Stimulated activated CD4-positive, alpha-beta T cell treated with anti-CD3 and anti-CD28 coated beads, Interleukin-2, amount 100 ng/mL, for 48 hours (primary cell): ENCODE data around the gene XRRA1.
"Not testable (repeated sequence)": the region's sequence is repeated elsewhere in the genome, so short reads cannot be mapped to it uniquely, and the experiment has no call there.

Source experiments
- DNase-seq, 2 donors: peaks; one replicate each; pipeline ENCODE4 v3.0.0-alpha.2; 2020

Gene XRRA1

DNA sequence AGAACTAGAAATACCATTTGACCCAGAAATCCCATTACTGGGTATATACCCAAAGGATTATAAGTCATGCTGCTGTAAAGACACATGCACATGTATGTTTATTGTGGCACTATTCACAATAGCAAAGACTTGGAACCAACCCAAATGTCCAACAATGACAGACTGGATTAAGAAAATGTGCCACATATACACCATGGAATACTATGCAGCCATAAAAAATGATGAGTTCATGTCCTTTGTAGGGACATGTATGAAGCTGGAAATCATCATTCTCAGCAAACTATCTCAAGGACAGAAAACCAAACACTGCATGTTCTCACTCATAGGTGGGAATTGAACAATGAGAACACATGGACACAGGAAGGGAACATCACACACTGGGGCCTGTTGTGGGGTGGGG is 55.9 kb downstream of the XRRA1 start:
- not testable (repeated sequence) for DNase-seq

DNA sequence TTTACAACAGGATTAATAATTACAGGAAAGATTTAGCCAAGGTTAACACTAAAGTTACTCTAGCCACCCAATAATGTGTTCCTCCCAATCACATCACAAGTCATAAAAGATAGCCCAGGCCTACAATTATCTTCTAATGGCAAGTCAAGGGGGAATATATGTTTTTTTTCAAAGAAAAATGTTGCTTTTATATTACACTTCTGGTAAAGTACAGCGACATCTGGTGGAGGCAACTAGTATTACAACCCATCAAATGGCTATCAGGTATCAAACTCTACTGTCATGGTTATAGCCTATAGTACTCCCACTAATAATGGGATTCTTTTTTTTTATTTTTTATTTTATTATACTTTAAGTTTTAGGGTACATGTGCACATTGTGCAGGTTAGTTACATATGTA is 71.8 kb downstream of the XRRA1 start:
- peak in 1 of 2 donors; percentile 12 for DNase-seq

DNA sequence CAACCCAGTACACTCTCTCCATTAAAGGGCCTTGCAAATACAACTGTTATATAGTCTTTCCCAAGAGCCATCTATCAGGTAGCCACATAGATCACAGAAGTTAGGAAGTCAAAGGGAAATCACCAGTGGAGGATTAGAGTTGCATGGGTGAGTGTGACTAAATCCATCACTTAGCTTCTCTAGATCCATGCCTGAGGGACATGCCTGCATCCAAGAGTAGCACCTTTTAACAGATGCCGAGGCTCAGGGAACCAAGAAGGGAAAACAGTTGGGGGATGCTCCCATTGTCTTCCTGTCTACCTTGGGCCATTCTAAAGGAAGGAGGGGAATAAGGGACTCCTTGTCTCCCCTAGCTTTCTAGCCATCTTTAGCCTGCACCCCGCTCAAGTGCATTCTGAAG is 77.9 kb downstream of the XRRA1 start:
- no peak for DNase-seq

DNA sequence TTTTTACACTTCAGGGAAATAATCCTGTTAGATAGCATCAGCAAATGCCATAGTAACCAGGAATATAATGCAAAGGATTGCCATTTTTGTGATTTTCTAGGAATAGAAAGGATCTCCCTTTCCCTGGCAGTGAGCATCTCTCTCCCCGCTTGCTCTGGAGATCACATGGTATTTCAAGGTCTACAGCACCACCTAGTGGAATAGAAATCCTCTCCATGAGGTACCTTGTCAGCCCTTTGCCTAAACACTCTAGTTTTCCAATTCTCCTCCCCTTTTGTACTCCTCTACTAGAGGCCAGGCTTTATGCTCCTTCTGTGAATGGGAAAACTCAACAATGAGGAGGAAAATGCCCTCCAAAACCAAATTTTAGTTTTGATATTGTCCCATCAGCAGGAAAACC is 78.4 kb downstream of the XRRA1 start:
- no peak for DNase-seq

DNA sequence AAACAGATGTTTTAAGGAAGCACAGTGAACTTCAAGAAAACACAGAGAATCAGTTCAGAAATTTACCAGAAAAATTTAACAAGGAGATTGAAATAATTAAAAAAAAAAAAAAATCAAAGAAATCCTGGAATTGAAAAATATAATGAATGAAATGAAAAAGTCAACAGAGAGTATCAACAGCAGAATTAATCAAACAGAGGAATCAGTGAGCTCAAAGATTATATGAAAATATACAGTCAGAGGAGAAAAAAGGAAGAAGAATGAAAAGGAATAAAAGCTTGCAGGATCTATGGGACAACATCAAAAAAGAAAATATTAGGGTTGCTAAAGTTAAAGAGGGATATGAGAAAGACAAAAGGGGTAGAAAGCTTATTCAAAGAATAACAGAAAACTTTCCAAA is 82.3 kb downstream of the XRRA1 start:
- DNase-seq: no peak

DNA sequence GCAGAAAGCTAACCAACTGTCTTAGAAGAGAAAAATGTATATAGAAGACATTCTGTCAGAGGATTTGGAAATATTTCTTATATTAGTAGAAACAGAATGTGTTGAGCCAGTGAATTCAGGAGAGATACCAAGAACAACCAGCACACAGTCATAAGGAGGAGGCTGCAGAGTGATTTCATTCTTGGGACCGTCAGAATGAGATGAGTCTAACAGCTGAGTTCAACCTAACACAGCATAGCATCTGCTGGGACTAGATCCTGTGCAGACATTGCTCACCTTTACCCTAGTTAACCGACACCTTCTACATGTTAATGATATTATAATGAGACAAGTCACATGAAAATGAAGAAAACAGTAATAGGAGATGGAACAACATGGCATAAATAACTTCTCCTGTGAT is 85.5 kb downstream of the XRRA1 start:
- no peak for DNase-seq

DNA sequence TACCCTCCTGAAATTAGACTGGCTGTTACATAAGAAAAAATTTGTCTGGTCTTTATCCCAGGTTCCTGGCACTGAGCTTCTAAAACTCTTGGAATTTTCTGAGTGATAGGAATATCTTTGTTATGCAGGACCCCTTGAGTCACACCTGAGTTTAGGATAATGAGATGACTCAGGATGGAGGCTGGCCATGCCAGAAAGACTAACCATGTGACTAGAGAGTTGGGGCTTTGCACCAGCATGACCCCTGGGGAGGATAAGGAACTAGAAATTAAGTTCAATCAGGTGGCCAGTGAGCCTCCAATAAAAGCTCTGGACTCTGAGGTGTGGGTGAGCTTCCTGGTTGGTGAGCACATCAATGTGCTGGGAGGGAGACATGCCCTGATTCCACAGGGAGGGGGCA is 88.1 kb downstream of the XRRA1 start:
- no peak for DNase-seq

DNA sequence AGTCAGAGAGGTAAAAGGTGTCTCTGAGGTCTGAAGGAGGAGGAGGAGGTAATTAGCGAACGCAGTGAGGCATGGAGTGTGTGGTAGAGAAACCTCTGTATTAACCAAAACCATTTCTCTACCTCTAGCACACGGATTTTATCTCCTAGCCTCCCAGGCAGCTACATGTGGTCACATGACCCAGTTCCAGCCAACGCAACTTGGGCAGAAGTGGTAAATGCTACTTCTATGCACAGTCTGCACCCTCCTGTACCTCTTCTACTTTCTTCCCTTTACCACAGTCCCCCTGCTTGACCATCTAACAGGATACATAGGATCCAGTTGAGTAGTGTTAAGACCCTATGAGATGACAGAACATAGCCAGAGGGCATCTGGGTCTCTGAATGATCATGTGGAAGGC is 95.7 kb downstream of the XRRA1 start:
- no peak for DNase-seq

DNA sequence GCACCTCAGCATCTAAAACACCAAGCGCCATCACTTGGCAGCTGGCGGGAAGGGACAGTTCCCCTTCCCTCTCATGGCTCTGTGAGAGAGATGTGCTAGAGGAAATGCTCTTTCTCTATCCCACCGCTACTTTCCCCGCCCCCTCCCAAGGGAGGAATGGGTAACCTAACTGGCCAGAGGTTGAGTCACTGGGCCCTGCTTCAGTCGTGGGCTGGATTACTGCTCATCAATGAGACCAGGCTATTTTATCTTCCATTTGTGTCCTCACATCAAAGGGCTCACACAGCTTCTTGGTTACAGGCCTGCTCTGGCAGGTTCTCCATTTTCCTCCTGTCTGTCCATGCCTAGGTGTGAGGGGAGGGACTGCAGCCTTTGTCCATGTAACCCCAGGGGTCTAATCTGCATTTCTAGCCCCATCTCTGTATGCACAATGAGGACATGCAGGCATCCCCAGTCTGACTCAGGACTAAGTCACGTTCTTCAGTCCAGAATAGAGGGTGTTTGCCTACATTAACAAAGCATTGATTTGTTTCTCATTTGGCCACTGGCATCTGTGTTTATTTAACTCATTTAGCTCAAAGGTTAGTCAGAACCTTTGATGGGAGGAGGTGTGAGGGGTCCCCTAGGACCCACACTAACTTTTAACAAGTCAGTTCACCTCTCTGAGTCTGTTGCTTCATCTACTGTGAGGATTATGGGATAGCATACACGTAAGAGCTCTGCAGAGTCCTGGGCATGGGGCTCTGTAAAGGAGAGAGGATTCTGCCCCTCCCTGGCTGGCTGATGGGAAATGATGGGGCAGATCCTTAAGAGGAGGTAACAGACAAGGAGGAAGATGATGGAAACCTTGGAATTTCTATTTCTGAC is 99.1 kb downstream of the XRRA1 start:
- no peak for DNase-seq

DNA sequence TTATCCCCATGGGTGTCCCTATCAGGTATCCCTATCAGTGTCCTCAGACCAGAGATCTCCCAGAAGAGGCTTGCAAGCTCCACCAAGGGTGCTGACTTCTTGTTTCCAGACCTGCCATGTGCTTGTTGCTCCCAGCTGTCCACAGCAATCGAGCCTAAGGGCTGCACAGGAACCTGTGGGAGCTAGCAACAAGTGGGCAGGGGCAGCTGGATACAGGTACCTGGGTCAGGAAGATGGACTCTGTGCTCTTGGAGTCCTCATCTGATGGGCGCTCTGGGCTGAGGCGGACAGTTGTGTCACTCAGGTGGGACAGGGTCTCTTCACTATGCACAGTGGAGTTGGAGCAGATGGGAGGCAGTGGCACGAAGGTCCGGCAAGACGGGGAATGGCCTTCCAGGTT is 101.0 kb downstream of the XRRA1 start:
- no peak for DNase-seq

DNA sequence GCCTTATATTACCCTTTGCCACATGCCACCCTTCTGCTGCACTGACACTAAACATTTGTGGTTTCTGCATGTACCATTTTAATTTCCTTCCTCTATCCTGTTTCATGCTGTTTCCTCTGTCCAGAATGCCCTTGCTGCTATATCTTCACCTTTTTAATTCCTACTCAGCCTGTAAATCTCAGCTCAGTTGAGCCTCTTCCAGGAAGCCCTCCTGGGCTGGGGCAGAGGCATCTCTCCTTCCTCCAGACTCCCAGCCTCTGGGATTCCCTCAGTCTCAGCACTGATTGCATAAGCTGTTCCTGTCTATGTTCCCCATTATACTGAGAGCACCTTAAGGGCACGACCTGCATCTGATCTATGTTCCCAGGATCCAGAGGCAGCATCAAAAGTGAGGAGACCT is 101.5 kb downstream of the XRRA1 start:
- no peak for DNase-seq

DNA sequence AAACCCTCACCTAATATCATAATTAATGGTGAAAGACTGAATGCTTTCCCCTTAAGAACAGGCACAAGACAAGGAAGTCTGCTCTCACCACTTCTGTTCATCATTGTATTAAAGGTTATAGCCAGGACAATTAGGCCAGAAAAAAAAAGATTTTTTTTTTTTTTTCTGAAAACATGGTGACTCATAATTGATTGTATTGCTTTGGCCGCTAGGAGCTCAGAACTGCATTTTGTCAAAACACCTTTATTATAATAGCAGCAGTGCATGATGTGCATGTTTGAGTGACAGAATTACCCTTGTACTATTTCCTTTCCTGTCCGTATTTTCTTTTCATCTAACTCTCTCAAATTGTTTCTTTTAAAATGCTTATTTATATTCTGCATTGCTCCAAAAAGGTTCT is 102.1 kb downstream of the XRRA1 start:
- DNase-seq: no peak

DNA sequence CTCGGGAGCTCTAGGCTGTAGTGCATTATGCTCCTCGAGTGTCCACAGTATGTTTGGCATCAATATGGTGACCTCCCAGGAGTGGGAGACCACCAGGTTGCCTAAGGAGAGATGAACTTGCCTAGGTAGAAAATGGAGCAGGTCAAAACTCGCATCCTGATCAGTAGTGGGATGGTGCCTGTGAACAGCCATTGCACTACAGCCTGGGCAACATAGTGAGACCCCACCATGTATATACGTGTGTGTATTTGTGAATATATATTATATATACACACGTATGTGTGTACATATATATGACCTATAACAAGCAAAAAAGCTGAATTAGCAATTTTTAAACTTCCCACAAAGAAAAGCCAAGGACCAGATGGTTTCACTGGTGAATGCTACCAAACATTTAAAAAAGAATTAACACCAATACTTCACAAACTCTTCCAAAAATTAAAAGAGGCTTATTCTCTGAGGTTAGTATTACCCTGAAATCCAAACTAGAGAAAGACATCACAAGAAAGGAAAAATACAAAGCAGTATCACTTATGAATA is 102.8 kb downstream of the XRRA1 start:
- DNase-seq: no peak

DNA sequence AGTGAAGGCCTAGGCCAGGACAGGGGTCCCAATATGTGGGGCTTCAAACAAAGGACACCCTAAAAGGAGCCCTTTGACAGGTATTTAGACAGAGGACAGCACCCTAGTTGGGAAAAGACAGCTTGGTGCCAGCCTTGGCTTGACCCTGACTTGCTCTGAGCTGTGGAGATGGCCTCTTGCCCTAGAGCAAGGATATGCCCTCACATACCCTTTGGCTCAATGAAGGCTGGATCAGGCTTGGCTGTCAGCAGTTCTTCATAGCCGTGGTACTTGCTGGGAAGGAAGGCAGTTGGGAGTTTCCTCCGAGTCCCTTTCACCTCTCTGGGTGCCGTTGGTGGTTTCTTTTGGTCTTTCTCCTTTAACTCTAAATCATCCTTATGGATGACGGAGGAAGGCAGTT is 104.0 kb downstream of the XRRA1 start:
- no peak for DNase-seq

DNA sequence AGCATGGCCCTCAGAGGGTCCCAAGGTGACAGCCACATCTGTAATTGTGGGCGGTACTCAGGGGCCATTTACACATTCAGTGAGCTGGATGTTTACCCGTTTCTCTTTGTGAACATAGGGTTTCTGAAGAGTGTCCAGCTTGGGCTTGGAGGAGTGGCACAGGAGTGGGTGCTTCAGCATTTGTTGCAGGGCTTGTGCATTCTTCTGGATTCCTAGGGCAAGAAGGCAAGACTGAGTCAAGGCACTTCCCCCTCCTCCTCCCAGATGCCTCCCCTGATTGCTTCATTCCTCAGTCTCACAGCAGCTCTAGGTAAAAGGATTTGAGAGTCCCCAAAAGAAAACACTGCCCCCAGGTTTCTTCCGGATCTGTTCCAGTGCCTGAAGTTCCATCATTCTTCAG is 104.8 kb downstream of the XRRA1 start:
- DNase-seq: no peak

DNA sequence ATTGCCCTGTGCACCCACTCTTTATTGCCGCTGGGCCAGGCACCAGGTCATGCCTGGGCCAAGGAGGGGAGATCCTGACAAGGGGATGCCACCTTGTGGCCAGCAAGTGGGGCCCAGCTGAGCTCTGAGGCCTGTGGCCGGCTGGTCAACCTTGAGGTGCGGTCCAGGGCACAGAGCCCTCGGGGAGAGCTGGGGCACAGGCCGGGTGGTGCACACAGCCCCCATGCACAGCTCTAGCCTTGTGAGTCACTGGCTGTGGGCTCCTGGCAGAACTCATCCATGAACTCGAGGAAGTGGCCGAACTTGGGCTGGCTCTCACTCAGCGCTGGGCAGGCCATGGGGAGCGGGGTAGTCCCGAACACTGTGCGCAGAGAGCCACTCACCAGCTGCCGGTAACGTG is 105.9 kb downstream of the XRRA1 start:
- no peak for DNase-seq

DNA sequence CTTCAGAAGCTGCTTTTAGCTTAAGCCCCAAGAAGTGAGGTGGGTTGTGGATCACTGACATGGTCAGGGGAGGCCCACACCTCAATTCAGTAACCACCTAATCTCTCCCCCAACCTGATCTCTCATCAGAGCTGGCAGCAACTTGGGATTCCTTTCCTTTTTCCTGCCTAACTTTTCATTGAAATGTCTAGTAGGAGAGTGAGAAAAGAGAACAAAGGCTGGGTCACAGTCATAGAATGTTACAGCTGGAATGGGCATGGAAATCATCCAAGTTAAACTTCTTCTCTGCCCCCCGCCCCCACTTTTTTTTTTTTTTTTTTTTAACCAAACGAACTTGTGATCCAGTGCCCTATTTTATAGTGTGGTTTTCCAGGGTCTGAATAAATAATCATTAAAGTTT is 108.4 kb downstream of the XRRA1 start:
- DNase-seq: no peak

DNA sequence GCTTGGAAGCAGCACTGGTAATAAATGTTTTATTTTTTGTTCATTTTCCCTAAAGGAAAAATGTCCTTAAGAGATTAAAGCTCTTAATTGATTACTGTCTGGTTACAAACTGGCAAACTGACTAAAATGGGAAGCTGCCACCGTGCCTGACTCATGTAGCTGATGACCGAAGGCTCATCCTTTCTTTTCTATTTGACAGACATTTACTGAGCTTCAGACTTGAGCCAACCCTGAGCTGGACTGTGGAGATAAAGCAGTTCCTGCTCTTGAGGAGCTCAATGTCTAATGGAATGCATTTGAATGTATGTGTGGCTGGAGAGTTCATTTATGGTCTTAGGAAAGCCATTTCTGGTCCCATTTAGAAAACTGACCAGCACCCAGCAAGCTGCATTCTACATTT is 108.9 kb downstream of the XRRA1 start:
- DNase-seq: no peak

DNA sequence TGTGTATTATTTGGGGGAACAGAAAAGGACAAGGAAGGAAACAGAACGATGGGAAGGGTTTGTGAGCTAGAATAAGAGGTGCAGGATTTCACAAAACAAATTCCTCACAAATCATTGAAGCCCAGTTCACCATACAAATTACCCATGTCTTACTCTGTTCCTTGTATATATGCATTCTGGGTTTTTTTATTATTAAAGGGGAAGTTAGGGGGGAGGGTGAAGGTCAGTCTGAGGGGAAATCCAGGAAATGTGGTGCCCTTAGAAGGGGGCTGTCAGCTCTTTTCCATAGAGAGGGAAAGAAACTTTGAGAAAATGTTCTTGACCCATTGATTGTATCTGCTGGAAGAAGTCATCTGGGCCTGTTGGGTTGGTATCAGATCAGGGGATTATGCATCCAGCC is 109.4 kb downstream of the XRRA1 start:
- DNase-seq: no peak

DNA sequence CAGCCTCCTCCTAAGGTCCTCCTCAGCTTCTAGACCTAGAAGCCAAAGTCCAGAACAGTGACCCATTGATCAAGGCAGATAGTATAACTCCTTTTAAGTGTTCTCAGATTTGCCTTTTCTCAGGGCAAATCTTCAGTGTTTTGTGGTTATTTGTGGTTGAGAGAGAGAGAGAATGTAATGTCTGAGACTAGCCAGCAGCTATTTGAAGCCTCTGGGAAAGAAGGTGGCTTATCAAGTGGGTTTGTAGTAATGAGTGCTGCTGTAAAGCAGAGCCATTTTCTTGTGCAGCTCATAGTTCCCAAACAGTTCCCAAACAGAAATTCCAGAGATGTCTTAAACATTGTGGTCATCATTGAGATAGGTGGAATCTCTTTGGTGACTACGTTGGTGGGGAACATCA is 110.7 kb downstream of the XRRA1 start:
- no peak for DNase-seq

DNA sequence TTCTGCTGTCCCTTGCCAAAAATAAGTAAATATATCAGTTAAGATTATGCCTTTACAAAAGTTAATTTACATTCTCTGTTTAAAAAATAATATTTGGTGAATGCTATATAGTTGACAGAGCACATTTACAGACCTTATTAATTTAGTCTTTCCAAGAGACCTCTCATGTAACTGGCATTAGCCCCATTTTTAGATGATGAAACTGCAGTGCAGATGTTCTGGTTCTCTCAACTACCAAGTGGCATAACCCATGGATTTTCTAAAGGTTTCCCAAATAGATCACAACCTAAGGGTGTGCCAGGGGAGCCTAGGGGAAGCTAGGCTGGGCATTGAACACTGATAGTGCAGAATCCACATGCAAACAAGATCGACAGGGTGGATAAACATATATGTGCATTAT is 111.7 kb downstream of the XRRA1 start:
- DNase-seq: no peak

DNA sequence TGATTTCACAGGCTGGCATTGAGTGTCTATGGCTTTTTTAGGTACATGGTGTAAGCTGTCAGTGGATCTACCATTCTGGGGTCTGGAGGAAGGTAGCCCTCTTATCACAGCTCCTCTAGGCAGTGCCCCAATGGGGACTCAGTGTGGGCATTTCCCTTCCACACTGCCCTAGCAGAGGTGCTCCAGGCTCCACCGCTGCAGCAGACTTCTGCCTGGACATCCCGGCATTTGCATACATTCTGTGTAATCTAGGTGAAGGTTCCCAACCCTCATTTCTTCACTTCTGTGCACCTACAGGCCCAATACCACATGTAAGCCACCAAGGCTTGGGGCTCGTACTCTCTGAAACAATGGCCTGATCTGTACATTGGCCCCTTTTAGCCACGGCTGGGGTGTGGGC is 122.0 kb downstream of the XRRA1 start:
- DNase-seq: no peak

DNA sequence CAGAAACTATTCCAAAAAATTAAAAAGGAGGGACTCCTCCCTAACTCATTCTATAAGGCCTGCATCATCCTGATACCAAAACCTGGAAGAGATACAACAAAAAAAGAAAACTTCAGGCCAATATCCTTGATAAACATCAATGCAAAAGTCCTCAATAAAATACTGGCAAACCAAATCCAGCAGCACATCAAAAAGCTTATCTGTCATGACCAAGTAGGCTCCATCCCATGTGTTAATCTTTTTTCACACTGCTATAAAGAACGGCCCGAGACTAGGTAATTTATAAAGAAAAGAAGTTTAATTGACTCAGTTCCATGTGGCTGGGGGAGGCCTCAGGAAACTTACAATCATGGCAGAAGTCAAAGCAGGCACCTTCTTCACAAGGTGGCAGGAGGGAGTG is 123.3 kb downstream of the XRRA1 start:
- DNase-seq: not testable (repeated sequence)

DNA sequence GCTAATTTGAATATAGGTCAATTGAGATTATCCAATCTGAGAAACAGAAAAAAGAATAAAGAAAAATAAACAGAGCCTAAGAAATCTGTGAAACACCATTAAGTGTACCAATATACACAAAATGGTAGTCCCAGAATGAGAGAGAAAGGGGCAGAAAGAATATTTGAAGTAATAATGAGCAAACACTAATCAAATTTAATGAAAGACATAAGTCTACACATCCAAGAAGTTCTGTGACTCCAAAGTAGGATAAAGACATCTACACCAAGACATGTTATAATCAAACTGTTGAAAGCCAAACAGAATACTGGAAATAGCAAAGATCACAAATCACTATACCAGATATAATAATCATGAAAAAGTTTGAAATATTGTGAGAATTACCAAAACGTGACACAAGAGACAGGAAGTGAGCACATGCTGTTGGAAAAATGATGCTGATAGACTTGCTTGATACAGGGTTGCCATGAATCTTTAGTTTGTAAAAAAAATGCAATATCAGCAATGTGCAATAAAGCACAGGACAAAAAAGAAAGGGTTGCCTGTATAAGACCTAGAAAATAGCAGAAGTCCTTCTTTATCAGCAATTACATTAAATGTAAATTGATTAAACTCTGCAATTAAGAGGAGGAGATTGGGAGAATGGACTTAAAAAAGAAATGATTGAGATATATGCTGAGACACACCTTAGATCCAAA is 124.5 kb downstream of the XRRA1 start:
- DNase-seq: no peak
